NCI-H1417 treated with DMSO at 0.1 percent for 48 hours (cell line): Measurements from ENCODE around the gene DTNB.
"Not testable (repeated sequence)": the region's sequence is repeated elsewhere in the genome, so short reads cannot be mapped to it uniquely, and the experiment has no call there.

Source experiments
- DNase-seq: peaks from one replicate; lab custom pipeline; 2025; lab: John Stamatoyannopoulos, UW

Gene DTNB

DNA sequence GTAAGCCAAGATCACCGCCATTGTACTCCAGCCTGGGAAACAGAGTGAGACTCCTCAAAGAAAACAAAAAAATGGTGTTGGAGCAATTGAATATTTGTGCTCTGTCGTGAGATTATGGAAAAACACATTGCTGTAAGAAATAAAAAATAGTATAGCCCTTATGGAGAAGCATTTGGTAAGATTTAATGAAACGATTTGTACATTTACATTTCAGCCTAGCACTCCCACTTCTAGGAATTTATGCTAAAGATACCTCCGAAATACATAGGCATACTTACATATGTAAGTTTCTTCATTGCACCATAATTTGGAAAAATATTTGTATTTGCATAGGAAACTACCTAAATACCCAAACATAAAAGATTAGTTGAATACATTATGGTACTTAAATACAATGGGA lies 8.7 kb upstream of the DTNB start:
- no peak for DNase-seq

DNA sequence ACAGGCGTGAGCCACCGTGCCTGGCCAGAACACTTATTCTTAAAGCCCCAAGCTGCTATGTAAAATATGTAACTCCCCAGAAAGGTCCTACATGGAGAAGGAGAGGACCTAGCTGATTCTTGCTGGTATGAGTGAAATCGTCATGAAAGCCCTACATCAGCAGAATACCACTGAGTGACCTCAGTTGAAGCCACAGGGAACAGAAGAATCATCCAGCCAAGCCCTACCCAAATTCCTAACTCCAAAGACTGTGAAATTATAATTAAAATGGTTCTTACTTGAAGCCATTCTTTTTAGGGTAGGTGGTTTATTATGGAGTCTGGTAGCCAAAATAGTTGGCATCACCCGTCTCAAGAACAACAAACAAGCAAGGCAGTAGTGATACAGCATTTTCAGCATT lies 4.5 kb upstream of the DTNB start:
- no peak for DNase-seq

DNA sequence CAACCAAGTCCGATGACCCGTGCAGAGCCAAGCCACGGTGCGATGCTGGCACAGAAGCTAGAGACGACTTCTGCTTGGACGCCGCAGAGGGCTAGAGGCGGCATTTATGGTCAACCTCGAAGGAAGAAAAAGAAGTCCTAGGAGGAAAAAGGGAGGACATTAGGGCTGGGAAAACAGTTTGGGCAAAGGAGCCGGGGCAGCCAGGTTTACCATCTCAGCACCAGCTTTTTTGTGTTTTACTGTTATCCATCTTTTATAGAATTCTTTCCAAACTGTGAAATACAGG lies 643 bp upstream of the DTNB start:
- no peak for DNase-seq

DNA sequence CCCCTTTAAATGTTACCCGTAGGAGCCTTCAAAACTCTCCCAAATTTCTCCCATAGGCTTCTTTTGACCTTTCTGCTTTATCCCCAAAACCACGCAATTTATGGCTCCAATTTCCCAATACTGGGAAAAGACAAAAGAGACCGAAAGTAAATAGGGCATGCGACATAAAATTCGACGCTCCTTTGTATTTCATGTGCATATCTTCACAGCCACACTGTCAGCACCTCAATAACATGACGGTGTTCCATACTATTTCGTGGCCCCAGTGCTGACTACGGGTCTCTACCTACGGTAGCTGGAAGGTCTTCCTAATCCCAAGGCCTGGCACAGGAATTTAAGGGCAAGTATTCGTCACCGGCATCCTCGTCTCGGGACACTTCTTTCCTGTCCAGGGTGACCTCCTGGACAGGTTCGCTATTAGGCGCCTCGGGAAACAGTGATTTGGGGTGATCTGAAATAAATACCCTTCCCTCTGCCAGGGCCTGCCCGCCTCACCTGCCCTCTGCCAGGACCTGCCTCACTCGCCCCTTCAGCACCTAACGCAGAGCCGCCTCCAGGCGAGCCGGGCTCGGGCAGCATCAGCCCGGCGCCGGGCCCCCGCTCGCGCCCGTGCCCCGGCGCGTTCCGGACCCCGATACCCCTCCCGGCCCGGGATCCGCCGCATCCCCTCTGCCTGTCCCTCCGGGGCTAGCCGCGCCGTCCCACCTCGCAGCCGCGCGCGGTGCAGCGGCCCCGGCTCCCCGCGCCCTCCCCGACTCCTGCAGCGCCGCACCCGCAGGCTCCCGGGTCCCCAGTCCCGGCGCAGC lies 680 bp downstream of the DTNB start:
- peak; percentile 36 for DNase-seq

DNA sequence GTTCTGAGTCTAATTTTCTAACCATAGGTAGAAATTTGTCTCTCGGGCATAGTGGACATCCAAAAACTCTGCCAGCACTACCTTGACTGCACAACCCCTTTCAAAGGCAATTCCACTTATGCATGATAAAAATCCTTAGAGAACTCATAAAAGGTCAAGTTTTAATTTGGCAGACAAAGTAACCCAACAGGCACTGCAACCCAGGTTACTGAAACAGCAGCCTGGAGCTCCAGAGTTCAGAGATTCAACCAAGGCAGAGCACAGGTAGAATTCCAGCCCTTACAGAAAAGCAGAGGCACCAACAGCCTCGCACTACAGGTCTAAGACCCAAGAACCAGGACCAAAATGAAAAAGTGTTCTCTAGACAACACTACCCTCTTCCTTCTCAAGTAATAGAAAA lies 1.8 kb downstream of the DTNB start:
- no peak for DNase-seq

DNA sequence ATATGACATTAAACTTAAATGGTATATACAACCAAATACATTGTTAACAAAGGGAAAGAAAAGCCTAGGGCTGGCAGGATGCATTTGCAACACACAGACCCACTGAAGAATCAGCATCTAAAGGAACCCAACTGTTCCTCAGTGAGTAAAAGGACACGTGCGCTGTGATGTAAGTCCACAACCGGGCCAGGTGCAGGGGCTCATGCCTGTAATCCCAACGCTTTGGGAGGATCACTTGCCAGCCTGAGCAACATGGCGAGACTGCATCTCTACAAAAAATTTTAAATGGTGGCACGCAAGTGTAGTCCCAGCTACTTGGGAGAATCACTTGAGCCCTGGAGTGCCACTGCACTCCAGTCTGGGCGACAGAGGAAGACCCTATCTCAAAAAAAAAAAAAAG lies 3.9 kb downstream of the DTNB start:
- no peak for DNase-seq

DNA sequence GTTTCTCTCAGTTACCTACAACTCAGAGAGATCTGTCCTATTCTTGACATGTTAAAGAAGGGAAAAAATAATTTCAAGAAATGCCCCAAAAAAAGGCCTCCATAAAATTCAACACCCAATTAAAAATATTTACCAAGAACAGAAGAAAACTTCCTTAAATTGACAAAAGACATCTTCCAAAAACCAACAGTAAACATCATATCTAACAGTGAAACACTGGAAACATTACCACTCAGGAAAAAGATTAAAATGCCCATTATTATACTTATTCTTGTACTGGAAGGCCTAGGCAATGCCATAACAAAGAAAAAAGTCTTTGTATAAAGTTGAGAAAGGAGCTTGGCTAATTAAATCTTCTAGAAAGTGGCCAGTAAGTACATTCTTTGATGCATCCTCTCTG lies 7.2 kb downstream of the DTNB start:
- DNase-seq, result no peak

DNA sequence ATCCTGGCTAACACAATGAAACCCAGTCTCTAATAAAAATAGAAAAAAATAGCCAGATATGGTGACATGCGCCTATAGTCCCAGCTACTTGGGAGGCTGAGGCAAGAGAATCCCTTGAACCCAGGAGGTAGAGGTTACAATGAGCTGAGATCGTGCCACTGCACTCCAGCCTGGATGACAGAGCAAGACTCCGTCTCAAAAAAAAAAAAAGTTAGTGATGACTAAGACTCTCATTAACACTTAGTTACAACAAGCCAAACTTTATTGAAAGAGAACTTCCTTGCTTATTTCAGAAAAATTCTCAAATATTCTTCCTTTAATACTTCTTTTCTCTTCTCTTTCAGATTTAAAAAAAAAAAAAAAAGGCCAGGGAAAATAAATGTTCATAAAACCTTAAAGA lies 7.9 kb downstream of the DTNB start:
- DNase-seq, result not testable (repeated sequence)

DNA sequence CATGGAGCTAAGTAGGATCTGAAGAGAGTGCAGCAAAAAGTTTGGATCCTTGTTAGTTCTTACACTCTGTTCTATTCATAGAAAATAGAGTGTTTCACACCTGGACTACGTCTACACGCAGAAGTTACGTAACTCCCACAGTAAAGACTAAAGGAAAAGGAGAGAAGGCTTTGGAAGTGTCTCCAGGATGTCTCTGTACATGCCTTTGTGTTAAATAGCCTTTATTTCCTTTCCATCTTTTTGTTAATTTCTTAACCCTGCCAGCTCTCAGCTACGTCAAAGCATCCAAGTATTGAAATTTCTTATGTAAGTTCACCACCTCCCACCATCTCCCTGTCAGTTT lies 8.4 kb downstream of the DTNB start:
- no peak for DNase-seq

DNA sequence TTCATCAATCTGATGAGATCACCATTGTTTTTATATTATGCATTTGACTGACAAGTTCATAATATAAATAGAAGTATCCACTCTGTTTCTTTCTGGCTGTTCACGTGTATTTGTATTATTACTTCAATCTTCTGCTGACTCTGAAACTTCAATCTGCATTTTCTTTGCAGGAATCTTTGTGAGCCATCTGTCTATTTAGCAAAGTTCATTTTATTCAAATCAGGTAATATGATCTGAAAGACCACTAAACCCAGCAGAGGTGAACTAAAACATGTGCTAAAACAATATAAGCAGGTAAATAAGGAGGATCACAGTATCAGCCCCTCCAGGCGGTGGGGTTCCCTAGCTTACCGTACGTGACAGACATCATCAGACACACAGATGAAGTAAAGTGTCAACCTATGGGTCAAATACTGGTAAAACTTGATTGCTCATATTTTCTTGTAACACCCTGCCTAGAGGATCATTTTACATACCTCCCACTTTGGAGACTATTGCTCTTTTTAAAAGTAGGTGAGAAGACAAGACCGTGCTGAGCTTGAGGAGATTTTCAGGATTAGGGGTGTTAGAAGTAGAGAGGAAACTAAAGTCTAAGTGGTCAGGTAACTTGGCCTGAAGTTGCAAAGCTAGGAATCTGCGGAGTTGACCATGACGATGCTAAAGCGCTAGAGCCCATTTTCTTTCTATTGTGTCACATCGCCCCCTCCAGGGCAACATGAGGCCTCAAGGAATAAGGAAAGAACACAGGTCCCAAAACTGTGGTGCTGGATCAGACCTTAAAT lies 9.0 kb downstream of the DTNB start:
- no peak for DNase-seq

DNA sequence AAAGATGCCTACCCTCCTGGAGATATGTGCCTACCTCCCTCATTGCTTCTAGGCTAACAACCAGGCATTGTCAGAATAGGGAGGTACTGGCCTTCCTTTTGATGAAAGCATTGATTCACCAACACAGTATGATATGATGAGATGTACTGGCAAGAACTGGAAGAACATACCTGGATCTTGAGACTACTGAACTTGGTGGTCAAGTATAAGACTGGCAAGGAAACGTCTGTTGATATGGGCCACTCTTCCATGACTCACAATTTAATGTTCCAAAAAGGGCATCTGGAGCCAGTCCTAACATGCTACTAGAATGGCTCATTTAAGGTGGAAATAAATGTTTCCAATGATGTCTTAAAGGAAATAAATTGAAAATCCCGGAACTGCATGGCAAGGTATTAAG lies 18.1 kb downstream of the DTNB start:
- no peak for DNase-seq

DNA sequence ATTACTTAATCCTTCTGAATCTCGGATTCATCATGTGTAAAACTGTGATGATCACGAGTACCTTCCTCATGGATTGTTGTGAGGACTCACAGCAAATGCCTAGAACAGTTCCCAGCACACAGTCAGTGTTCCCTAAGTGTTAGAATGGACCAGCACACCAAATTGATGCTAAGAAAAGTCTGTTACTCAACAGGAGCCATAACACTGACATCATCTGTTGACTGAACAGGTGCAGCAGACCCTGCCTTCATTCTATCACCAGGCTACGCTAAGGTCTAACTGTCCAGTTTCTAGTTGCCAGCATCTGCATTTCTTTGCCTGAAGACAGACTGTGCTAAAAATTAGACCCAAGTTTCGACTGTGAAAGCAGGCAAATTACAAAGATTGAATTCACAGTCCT lies 18.6 kb downstream of the DTNB start:
- DNase-seq, result no peak

DNA sequence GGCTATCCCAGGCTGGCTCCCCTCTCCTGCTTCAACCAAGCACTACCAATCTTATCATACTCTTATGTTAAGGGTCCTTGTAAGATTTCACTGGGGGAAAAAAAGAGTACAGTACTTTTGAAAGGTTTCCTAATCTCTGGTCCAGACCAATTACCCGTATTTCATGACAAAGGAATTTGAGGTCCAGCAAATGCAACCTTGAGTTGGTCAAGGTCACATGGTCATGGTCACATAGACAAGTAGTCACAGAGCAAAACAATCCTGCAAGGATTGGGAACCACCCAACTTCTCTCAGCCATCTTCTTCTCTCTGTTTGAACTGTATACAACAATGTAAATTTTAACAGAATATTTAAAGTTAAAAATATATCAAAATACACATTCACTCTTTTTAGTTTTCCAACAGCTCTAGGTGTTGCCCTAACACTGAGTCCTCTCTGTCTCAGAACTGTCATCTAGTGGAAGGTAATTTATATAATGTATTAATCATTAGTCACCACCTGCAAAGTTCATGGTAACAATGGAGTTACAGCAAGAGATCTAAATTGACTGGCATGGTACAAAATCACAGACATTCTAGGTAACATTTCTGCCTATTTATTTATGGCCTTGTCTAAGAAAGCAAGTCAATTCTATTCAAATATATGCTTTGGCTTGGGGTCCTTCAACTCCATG lies 21.5 kb downstream of the DTNB start:
- DNase-seq, result no peak

DNA sequence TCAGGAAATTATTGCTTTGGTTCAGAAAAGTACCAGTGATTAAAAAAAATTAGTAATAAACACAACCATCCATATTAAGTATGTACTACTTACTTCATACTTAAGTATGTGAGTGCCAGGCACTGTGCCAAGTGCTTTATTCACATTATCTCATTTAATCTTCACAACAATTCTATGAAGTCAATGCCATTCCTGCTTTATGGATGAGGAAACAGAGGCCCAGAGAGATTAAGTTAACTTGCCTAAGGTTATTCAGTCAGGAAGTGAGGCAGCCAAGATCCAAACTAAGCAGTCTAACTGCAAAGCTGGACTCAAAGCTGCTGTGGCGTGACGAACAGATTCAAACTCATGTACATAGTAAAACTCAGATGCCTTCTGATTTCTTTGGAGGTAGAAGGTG lies 22.3 kb downstream of the DTNB start:
- no peak for DNase-seq

DNA sequence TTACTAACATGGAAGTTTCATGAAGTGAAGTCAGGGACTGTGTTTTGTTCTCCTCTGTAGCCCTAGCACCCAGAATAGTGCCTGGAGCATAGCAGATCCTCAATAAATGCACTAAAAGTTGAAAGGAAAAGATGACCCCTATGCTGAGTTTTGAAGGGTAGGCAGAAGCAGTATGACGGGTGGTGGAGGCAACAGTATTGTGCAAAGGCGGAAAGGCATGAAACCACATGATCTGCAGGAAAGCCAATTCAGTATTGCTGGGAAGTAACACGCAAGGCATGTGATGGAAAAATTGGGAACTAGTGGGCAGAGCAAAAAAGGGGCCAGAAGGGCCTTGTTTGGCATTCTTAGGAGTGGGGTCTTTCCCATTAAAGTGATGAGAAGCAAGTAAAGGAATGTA lies 23.1 kb downstream of the DTNB start:
- no peak for DNase-seq

DNA sequence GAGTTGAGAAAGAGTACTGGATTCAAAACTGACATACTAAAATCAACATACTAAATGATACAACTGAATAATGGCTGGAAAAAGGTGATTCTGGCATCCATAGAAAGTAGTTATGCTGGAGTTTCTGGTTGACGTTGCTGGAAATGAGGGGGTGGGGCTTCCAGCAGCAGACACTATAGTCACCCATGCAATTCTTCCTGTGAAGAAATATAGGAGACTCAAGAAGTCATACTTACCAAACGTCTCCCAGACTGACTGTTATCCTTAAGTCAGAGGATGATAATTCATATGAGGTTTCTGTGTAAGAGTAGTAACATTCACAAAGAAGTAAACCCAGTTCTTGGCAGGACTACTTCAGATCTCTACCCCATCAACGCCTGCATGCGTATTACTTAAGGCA lies 23.6 kb downstream of the DTNB start:
- DNase-seq, result no peak

DNA sequence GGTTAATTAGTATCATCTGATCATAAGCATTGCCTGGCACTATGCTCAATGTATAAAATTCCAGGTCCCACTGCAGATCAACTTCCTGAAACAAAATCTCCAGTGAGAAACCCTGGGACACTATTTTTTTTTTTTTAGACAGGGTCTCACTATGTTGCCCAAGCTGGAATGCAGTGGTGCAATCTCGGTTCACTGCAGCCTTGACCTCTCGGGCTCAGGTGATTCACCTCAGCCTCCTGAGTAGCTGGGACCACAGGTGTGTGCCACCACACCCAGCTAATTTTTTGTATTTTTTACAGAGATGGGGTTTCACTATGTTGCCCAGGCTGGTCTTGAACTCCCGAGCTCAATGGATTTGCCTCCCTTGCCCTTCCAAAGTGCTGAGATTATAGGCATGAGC lies 31.1 kb downstream of the DTNB start:
- DNase-seq, result no peak

DNA sequence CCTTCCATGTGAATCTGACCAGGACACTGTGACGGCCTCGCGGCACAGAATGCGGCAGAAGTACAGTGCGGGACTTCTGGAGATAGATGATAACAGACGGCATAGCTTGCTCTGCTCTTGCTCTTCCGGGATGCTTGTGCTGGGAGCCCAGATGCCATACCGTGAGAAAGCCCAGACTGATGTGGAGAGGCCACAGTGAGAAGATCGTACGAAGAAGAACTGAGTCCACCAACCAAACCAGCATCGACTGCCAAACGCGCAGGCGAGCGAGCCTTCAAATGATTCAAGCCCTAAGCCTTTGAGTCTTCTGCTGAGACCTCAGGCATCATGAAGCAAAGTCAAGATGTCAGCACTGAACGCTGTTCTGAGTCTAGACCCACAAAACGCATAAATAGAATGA lies 33.7 kb downstream of the DTNB start:
- DNase-seq, result no peak

DNA sequence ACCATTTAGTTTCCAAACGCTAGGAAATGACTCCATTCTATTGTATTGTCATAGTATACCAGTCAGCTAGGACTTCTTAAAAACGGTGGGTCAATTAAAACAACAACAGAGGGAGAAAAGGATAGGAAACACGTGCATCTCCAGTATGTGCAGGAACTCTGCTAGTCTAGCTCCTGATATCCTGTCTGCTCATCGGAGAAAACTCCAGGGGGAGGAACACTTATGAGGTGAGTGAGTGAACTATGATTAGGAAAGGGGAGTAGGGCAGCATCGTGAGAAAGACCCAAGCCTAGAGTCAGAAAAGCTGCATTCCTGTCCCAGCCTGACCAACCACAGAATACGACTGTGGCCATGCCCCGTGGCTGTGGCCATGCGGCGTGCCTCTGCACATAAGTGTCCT lies 34.2 kb downstream of the DTNB start:
- no peak for DNase-seq

DNA sequence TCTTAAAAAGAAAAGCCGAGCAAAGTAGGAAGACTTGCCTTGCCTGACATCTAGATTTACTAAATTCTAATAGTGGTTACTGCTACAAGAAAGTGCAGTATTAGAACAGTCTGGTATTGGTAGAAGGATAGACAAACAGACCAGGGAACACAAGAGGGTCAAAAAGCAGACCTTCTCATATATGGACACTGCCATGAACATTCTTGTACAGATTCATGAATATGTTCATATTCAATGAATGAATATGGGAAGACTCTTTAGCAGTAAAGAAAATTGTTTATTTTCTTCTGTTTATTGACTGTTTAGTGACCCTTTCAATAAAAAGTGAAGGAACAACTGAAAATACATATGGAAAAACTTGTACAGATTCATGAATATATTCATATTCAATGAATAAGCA lies 37.6 kb downstream of the DTNB start:
- DNase-seq, result no peak

DNA sequence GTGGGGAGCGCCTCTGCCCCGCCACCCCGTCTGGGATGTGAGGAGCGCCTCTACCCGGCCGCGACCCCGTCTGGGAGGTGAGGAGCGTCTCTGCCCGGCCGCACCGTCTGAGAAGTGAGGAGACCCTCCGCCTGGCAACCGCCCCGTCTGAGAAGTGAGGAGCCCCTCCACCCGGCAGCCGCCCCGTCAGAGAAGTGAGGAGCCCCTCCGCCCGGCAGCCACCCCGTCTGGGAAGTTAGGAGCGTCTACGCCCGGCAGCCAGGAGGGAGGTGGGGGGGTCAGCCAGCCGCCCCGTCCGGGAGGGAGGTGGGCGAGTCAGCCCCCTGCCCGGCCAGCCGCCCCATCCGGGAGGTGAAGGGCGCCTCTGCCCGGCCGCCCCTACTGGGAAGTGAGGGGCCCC lies 39.6 kb downstream of the DTNB start:
- DNase-seq, result not testable (repeated sequence)

DNA sequence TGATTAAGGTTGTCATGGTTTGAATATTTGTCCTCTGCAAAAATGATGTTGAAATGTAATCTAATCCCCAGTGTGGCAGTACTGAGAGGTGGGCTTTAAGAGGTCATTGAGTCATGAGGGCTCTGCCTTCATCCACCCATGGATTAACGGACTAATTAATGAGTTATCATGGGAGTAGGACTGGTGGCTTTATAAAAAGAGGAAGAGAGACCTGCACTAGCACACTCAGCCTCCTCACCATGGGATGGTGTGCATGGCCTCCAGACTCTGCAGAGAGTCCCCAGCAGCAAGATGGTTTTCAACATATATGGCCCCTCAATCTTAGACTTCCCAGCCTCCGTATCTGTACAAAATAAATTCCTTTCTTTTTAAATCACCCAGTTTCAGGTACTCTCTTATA lies 41.0 kb downstream of the DTNB start:
- DNase-seq, result no peak

DNA sequence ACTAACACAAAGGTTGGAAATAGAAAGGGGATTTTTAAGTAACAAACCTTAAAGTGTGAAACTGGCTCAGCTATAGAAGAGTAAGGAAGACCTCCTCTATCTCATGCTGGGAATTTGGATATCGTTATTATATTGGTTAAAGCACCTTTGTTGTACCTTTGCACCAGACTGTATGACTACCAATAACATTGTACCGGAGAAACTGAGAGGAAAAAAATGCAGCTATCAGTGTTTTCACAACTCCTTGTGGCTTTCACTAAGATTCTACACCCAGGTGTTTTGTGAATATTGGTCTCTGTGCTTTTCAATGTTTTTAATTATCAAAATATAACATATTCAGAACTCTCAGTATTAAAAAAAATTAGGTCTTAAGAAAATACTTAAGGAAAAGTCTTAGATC lies 48.7 kb downstream of the DTNB start:
- DNase-seq, result no peak

DNA sequence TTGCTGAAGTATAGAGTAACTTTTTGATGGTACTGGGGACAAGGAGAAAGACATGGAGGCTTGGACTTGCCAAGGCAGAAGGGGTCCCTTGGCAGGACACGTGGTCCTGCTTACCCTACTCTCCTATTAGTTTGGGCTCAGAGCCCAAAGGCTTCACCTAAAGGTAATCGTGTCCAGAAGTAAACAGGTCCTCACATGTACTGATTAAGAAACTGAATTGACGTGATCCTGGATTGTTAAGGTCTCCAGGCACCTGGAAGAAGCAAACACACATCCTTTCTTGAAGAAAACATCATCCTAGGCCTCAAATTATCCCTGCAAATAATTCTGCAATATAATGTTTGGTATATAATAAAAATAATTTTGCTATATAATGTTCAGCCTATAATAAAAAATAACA lies 50.0 kb downstream of the DTNB start:
- DNase-seq, result no peak
